H1 (cell line): ENCODE measurements around the gene AP5S1.

Source experiments
- CBX8 ChIP-seq: fragments of 300-800, 300-1000 bp; sonication (generic); IDR thresholded peaks from 2 replicates; pipeline ENCODE4 v1.7.1; 2016; ENCODE audit warnings: low read depth, low read length, borderline replicate concordance
- EZH2 ChIP-seq: fragments of 200-600 bp; sonication (generic); IDR thresholded peaks from 2 replicates; pipeline ENCODE4 v1.7.1; 2012; ENCODE audit warnings: low read depth, mild to moderate bottlenecking, moderate library complexity, low read length, inconsistent platforms; ENCODE audit not compliant: severe bottlenecking
- GTF2F1 ChIP-seq: IDR thresholded peaks from 2 replicates; pipeline ENCODE4 v1.6.1; 2012; ENCODE audit warnings: low read depth, low read length, improper control_type of control experiment, borderline replicate concordance
- POLR2AphosphoS5 ChIP-seq: IDR thresholded peaks from 2 replicates; pipeline ENCODE4 v1.6.1; 2011; ENCODE audit warnings: low read depth, low read length
- TF ChIP-seq, protein P1 (sequence below), 3 experiments: IDR thresholded peaks; 1 replicate in 2 of 3; 2 replicates in 1 of 3; pipeline versions ENCODE4 v1.5.1 to v1.6.1; 2011; ENCODE audit warnings: low read length in 3 of 3, mild to moderate bottlenecking in 3 of 3, inconsistent platforms in 2 of 3, low read depth in 1 of 3, moderate library complexity in 1 of 3; ENCODE audit not compliant: insufficient read depth in 1 of 3; ENCODE audit errors: control extremely low read depth in 1 of 3
- TF ChIP-seq, protein P2 (sequence below): IDR thresholded peaks from 2 replicates; pipeline ENCODE4 v1.6.1; 2011; ENCODE audit warnings: low read length, improper control_type of control experiment

DNA sequence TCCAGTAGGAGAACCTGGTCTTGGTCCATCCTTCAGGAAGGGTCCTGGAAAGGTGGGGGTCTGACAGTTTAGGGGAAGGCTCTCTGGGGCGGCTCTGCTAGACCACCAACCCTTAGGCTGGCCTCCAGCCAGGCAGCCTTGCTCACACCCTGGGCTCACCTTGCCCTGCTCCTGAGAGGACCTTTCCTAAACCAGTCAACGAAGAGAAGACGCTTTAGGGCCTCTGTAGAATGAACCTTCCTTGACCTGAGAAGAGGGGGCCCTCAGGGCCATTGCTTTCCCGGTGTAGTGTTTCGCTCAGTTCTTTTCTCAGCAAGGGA is 23.2 kb upstream of the AP5S1 start:
- no peak for TF ChIP-seq EZH2
- TF ChIP-seq, protein P1, sequence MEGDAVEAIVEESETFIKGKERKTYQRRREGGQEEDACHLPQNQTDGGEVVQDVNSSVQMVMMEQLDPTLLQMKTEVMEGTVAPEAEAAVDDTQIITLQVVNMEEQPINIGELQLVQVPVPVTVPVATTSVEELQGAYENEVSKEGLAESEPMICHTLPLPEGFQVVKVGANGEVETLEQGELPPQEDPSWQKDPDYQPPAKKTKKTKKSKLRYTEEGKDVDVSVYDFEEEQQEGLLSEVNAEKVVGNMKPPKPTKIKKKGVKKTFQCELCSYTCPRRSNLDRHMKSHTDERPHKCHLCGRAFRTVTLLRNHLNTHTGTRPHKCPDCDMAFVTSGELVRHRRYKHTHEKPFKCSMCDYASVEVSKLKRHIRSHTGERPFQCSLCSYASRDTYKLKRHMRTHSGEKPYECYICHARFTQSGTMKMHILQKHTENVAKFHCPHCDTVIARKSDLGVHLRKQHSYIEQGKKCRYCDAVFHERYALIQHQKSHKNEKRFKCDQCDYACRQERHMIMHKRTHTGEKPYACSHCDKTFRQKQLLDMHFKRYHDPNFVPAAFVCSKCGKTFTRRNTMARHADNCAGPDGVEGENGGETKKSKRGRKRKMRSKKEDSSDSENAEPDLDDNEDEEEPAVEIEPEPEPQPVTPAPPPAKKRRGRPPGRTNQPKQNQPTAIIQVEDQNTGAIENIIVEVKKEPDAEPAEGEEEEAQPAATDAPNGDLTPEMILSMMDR (IDR thresholded peaks at IDR 0.05; ENCODE audit: control extremely low read depth in 1 of 3, insufficient read depth in 1 of 3, low read depth in 1 of 3, low read length in 3 of 3): no peak
- TF ChIP-seq POLR2AphosphoS5: no peak
- no peak for TF ChIP-seq CBX8
- TF ChIP-seq, protein P2, sequence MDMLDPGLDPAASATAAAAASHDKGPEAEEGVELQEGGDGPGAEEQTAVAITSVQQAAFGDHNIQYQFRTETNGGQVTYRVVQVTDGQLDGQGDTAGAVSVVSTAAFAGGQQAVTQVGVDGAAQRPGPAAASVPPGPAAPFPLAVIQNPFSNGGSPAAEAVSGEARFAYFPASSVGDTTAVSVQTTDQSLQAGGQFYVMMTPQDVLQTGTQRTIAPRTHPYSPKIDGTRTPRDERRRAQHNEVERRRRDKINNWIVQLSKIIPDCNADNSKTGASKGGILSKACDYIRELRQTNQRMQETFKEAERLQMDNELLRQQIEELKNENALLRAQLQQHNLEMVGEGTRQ: no peak
- no peak for TF ChIP-seq GTF2F1
